NT2/D1 (cell line): Measurements from ENCODE around the gene STAMBP.

ENCODE experiments used
- SUZ12 ChIP-seq: IDR thresholded peaks from 2 replicates; pipeline ENCODE4 v1.6.1; 2011; ENCODE audit not compliant: insufficient read length, insufficient read depth; ENCODE audit errors: extremely low read depth
- YY1 ChIP-seq: IDR thresholded peaks from 2 replicates; pipeline ENCODE4 v1.6.1; 2011; ENCODE audit not compliant: insufficient read length, insufficient read depth

GRCh38 chr2:73910873-73911547, 82.2 kb downstream of the STAMBP start:
- no peak for TF ChIP-seq YY1
- no peak for TF ChIP-seq SUZ12
